ENCODE data around the gene U2AF1. TPM values are rescaled to one million over a fixed set of nuclear protein-coding genes. Genes with fewer than 3 reads are reported as not detected.
"Not testable (repeated sequence)": the region's sequence is repeated elsewhere in the genome, so short reads cannot be mapped to it uniquely, and the experiment has no call there.

The U2AF1 gene
- total RNA-seq = 10 to 100 TPM; 28.4 to 48.9 (median 36.8) TPM

- H3K4me1 ChIP-seq; intact Hi-C loops (cut with DNase I); H3K36me3 ChIP-seq; H3K9me3 ChIP-seq; H3K27me3 ChIP-seq; DNase-seq: not testable (repeated sequence)
- no CpG with 5 or more reads among the region's 107 CpGs for WGBS, 2 donors
- H3K27ac ChIP-seq = peak within 1 kb of the TSS in 3 of 4 donors; percentile 76 to 91 (median 90)
- H3K4me3 ChIP-seq = peak within 1 kb of the TSS in 3 of 4 donors; percentile 52 to 69 (median 65)
Observed at GRCh38 chr21:43106965-43107793, at the start of gene U2AF1. Gene U2AF1 (minus strand): TSS chr21:43107570. CDS start chr21:43107494, 76 bp downstream.

- DNase-seq; intact Hi-C loops (cut with DNase I); H3K9me3 ChIP-seq; H3K27ac ChIP-seq; H3K4me1 ChIP-seq; H3K36me3 ChIP-seq; H3K27me3 ChIP-seq; H3K4me3 ChIP-seq: not testable (repeated sequence)
- no CpG with 5 or more reads among the region's 33 CpGs for WGBS, 2 donors
Observed at GRCh38 chr21:43153601-43154000, 46.2 kb upstream of the U2AF1 start.

GRCh38 chr21:43149344-43149743 is 42.0 kb upstream of the U2AF1 start:
- DNase-seq; H3K4me1 ChIP-seq; H3K27ac ChIP-seq; H3K4me3 ChIP-seq; H3K9me3 ChIP-seq; intact Hi-C loops (cut with DNase I); H3K27me3 ChIP-seq; H3K36me3 ChIP-seq: not testable (repeated sequence)
- WGBS, 2 donors = no CpG with 5 or more reads among the region's 11 CpGs

- H3K27me3 ChIP-seq; DNase-seq; intact Hi-C loops (cut with DNase I); H3K4me3 ChIP-seq; H3K4me1 ChIP-seq; H3K36me3 ChIP-seq; H3K9me3 ChIP-seq; H3K27ac ChIP-seq: not testable (repeated sequence)
- no CpG with 5 or more reads among the region's 7 CpGs for WGBS, 2 donors
Observed at GRCh38 chr21:43147999-43148398, 40.6 kb upstream of the U2AF1 start.

GRCh38 chr21:43146637-43147036 is 39.3 kb upstream of the U2AF1 start:
- H3K27ac ChIP-seq; intact Hi-C loops (cut with DNase I); H3K4me1 ChIP-seq; DNase-seq; H3K36me3 ChIP-seq; H3K27me3 ChIP-seq; H3K9me3 ChIP-seq; H3K4me3 ChIP-seq: not testable (repeated sequence)
- WGBS, 2 donors = no CpG with 5 or more reads among the region's 12 CpGs

- DNase-seq; H3K4me1 ChIP-seq; H3K27ac ChIP-seq; H3K27me3 ChIP-seq; intact Hi-C loops (cut with DNase I); H3K4me3 ChIP-seq; H3K9me3 ChIP-seq; H3K36me3 ChIP-seq: not testable (repeated sequence)
- whole genome bisulfite sequencing, 2 donors = 22% methylated on average over 7 of the region's 17 CpGs; no CpG with 5 or more reads in 1 of the 2 donors
Observed at GRCh38 chr21:43141407-43141806, 34.0 kb upstream of the U2AF1 start.

- H3K4me3 ChIP-seq; DNase-seq; intact Hi-C loops (cut with DNase I); H3K27me3 ChIP-seq; H3K4me1 ChIP-seq; H3K36me3 ChIP-seq; H3K9me3 ChIP-seq; H3K27ac ChIP-seq: not testable (repeated sequence)
- WGBS, 2 donors = no CpG with 5 or more reads among the region's 8 CpGs
Observed at GRCh38 chr21:43138944-43139343, 31.6 kb upstream of the U2AF1 start.

GRCh38 chr21:43134520-43134919 is 27.1 kb upstream of the U2AF1 start:
- H3K27ac ChIP-seq; H3K27me3 ChIP-seq; H3K9me3 ChIP-seq; H3K4me3 ChIP-seq; H3K4me1 ChIP-seq; DNase-seq; H3K36me3 ChIP-seq; intact Hi-C loops (cut with DNase I): not testable (repeated sequence)
- no CpG with 5 or more reads among the region's 10 CpGs for WGBS, 2 donors

GRCh38 chr21:43130094-43130493 is 22.7 kb upstream of the U2AF1 start:
- H3K4me1 ChIP-seq; intact Hi-C loops (cut with DNase I); H3K4me3 ChIP-seq; DNase-seq; H3K27ac ChIP-seq; H3K9me3 ChIP-seq; H3K36me3 ChIP-seq; H3K27me3 ChIP-seq: not testable (repeated sequence)
- no CpG with 5 or more reads among the region's 7 CpGs for WGBS, 2 donors

GRCh38 chr21:43115956-43116355 is 8.6 kb upstream of the U2AF1 start:
- intact Hi-C loops (cut with DNase I) = not testable (repeated sequence)

GRCh38 chr21:43114483-43114882 is 7.1 kb upstream of the U2AF1 start:
- H3K27me3 ChIP-seq; DNase-seq; H3K4me3 ChIP-seq; H3K36me3 ChIP-seq; H3K4me1 ChIP-seq; H3K9me3 ChIP-seq; intact Hi-C loops (cut with DNase I); H3K27ac ChIP-seq: not testable (repeated sequence)
- WGBS, 2 donors = 86% methylated on average over 5 of the region's 6 CpGs; no CpG with 5 or more reads in 1 of the 2 donors

More at GRCh38 chr21:43115956-43116355, 8.6 kb upstream of the U2AF1 start:
- not testable (repeated sequence) for H3K9me3 ChIP-seq, H3K36me3 ChIP-seq, H3K27ac ChIP-seq, DNase-seq, H3K4me3 ChIP-seq, H3K27me3 ChIP-seq, H3K4me1 ChIP-seq
- no CpG with 5 or more reads among the region's 4 CpGs for WGBS, 2 donors

- H3K27me3 ChIP-seq; H3K27ac ChIP-seq; intact Hi-C loops (cut with DNase I); H3K36me3 ChIP-seq; H3K9me3 ChIP-seq; DNase-seq; H3K4me1 ChIP-seq; H3K4me3 ChIP-seq: not testable (repeated sequence)
- no CpG with 5 or more reads among the region's 7 CpGs for WGBS, 2 donors
Observed at GRCh38 chr21:43109006-43109405, 1.6 kb upstream of the U2AF1 start.

GRCh38 chr21:43108177-43108576 is 807 bp upstream of the U2AF1 start:
- H3K36me3 ChIP-seq; H3K9me3 ChIP-seq; H3K4me3 ChIP-seq; H3K27me3 ChIP-seq; H3K27ac ChIP-seq; DNase-seq; H3K4me1 ChIP-seq; intact Hi-C loops (cut with DNase I): not testable (repeated sequence)
- WGBS, 2 donors = no CpG with 5 or more reads among the region's 17 CpGs

- H3K36me3 ChIP-seq; DNase-seq; H3K27me3 ChIP-seq; H3K9me3 ChIP-seq; intact Hi-C loops (cut with DNase I); H3K4me1 ChIP-seq; H3K4me3 ChIP-seq; H3K27ac ChIP-seq: not testable (repeated sequence)
- no CpG with 5 or more reads among the region's 17 CpGs for WGBS, 2 donors
Observed at GRCh38 chr21:43107794-43108137, 396 bp upstream of the U2AF1 start.
